ENCODE measurements around the gene C9orf43. TPM values are rescaled to one million over a fixed set of nuclear protein-coding genes. Genes with fewer than 3 reads are reported as not detected.

C9orf43 gene
- polyA plus RNA-seq, 2 of the 4 experiments (the other 2 are of a cell fraction) = 0.50 to 1.0 TPM

DNA sequence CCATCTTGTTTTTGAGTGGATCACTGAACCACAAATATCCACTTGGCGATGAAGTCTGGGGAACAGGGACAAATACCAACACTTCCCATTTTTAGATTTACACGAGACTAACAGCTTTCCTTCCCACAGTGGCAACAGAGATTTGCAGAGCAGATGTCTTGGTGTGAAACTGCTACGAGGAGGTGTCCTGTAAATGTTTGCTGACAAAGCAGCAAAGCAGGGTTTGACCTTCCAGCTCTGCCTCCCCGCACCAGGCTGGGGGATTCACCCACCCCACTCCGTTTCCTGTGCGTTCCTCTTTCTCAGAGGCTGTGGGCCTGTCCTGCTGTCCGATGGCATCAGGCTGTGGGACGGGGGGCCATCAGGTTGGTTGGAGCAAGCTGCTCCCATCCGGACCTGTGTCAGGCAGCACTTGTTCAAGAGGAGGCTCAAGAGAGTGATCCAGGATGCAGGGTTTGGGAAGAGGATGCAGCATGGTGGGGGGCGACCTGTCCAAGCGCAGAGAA lies 52.3 kb downstream of the C9orf43 start:
- DNase-seq (ENCODE audit: low read depth in 1 of 2, low spot score in 1 of 2) (no peak), ATAC-seq (peak in 1 of 2 experiments; percentile 6; a peak in 2 of 6 replicates), FAIRE-seq (no peak)
- TF ChIP-seq ESRRA (IDR thresholded peaks at IDR 0.05; ENCODE audit: borderline replicate concordance, low read length) (no peak), RARB (CRISPR knock-in tag; IDR thresholded peaks at IDR 0.05) (no peak), CBX8 (IDR thresholded peaks at IDR 0.05) (no peak), HEYL (CRISPR knock-in tag; IDR thresholded peaks at IDR 0.05) (no peak), NPAS2 (CRISPR knock-in tag; IDR thresholded peaks at IDR 0.05; ENCODE audit: borderline replicate concordance) (no peak), CHD4 (IDR thresholded peaks at IDR 0.05; ENCODE audit: borderline replicate concordance) (no peak), ZNF302 (CRISPR knock-in tag; IDR thresholded peaks at IDR 0.05) (no peak), ZFP36 (IDR thresholded peaks at IDR 0.05; ENCODE audit: borderline replicate concordance, partially characterized antibody) (no peak), FOXS1 (CRISPR knock-in tag; IDR thresholded peaks at IDR 0.05) (no peak), JUN (IDR thresholded peaks at IDR 0.05) (no peak), RCOR1 (IDR thresholded peaks at IDR 0.05; ENCODE audit: low read depth, low read length) (no peak)
- TF ChIP-seq, protein P1, sequence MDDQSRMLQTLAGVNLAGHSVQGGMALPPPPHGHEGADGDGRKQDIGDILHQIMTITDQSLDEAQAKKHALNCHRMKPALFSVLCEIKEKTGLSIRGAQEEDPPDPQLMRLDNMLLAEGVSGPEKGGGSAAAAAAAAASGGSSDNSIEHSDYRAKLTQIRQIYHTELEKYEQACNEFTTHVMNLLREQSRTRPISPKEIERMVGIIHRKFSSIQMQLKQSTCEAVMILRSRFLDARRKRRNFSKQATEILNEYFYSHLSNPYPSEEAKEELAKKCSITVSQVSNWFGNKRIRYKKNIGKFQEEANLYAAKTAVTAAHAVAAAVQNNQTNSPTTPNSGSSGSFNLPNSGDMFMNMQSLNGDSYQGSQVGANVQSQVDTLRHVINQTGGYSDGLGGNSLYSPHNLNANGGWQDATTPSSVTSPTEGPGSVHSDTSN (IDR thresholded peaks at IDR 0.05) = no peak
- TF ChIP-seq, protein P2, sequence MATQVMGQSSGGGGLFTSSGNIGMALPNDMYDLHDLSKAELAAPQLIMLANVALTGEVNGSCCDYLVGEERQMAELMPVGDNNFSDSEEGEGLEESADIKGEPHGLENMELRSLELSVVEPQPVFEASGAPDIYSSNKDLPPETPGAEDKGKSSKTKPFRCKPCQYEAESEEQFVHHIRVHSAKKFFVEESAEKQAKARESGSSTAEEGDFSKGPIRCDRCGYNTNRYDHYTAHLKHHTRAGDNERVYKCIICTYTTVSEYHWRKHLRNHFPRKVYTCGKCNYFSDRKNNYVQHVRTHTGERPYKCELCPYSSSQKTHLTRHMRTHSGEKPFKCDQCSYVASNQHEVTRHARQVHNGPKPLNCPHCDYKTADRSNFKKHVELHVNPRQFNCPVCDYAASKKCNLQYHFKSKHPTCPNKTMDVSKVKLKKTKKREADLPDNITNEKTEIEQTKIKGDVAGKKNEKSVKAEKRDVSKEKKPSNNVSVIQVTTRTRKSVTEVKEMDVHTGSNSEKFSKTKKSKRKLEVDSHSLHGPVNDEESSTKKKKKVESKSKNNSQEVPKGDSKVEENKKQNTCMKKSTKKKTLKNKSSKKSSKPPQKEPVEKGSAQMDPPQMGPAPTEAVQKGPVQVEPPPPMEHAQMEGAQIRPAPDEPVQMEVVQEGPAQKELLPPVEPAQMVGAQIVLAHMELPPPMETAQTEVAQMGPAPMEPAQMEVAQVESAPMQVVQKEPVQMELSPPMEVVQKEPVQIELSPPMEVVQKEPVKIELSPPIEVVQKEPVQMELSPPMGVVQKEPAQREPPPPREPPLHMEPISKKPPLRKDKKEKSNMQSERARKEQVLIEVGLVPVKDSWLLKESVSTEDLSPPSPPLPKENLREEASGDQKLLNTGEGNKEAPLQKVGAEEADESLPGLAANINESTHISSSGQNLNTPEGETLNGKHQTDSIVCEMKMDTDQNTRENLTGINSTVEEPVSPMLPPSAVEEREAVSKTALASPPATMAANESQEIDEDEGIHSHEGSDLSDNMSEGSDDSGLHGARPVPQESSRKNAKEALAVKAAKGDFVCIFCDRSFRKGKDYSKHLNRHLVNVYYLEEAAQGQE (IDR thresholded peaks at IDR 0.05) = no peak
- TF ChIP-seq, protein P3, sequence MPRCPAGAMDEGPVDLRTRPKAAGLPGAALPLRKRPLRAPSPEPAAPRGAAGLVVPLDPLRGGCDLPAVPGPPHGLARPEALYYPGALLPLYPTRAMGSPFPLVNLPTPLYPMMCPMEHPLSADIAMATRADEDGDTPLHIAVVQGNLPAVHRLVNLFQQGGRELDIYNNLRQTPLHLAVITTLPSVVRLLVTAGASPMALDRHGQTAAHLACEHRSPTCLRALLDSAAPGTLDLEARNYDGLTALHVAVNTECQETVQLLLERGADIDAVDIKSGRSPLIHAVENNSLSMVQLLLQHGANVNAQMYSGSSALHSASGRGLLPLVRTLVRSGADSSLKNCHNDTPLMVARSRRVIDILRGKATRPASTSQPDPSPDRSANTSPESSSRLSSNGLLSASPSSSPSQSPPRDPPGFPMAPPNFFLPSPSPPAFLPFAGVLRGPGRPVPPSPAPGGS (IDR thresholded peaks at IDR 0.05) = no peak
- TF ChIP-seq, protein P4, sequence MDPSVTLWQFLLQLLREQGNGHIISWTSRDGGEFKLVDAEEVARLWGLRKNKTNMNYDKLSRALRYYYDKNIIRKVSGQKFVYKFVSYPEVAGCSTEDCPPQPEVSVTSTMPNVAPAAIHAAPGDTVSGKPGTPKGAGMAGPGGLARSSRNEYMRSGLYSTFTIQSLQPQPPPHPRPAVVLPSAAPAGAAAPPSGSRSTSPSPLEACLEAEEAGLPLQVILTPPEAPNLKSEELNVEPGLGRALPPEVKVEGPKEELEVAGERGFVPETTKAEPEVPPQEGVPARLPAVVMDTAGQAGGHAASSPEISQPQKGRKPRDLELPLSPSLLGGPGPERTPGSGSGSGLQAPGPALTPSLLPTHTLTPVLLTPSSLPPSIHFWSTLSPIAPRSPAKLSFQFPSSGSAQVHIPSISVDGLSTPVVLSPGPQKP (IDR thresholded peaks at IDR 0.05; ENCODE audit: low read depth, low read length) = no peak
- Histone ChIP-seq H3K27ac (peak overlapping the region; percentile 77 to 89), H3K4me1 (peaks cover 24% of the 10 kb centered on the region), H3K9me3 (no peaks in the 10 kb centered on the region), H3K4me3 (peak overlapping the region; percentile 69), H3K4me2 (peak overlapping the region; percentile 88)
- ChIA-PET CTCF (interaction anchor here (0.6 to 5.4 kb wide), 12 partner anchors 11 to 960 kb away, joined by 3 to 31 read pairs (median 5); no protein-coding TSS in a partner anchor), POLR2A (interaction anchor here (0.6 to 0.7 kb wide), 2 partner anchors 52 to 213 kb away, joined by 3 read pairs; partner anchors contain the start of genes C9orf43 and POLE3)
- WGBS (ENCODE audit: missing lambda C conversion rate) = 91% methylated on average over 11 of the region's 11 CpGs

DNA sequence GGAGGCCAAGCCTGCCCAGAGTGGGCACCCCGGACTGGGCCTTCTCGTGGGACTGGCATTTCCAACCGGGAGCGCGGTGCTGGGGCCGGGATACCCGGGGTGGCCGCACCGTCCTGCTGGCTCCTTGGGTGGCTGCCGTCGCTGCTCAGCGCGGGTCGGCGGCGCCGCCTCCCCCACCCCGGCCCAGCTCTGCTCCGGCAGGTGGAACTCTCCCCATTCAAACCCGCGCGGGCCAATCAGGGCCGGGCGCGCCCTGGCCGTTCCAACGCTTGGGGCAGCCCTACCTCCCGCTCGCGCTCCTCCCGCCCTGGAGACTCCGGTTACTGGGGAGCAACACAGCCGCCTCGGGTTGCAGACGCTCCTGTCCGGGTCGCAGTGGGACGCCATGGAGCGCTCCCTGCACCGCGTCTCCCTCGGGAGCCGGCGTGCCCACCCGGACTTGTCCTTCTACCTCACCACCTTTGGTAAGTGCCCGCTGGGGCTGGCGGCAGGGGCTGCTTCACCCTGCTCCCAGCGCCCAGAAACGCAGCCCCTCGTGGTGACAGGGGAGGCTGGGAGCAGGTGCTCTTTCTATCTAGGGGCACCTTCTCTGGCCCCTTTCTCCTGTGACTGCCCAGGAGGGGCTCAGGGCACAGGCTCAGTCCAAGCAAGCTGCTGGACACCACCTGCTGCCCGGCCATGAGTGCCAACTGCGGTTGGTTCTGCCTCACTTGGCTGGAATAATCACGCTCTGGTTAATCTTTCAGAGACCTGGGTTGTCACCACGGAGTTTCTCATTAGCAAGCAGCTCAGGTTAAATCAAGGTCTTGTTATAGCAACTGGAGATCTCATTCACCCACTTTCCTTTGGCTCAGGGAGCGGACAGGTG lies 53.1 kb downstream of the C9orf43 start, which contains the start of gene RGS3:
TSS of gene RGS3 (plus strand) at position 310 of the 868 bp plus-strand sequence. CDS start at position 386, 76 bp downstream.
- TF ChIP-seq, protein P3 (IDR thresholded peaks at IDR 0.05) = no peak
- TF ChIP-seq HOXB5 (CRISPR knock-in tag; IDR thresholded peaks at IDR 0.05) = 0 out of 2 replicates have a peak, but pooled peaks have one; percentile 32
- no peak for TF ChIP-seq NR3C1 (IDR thresholded peaks at IDR 0.05)
- TF ChIP-seq, protein P5, sequence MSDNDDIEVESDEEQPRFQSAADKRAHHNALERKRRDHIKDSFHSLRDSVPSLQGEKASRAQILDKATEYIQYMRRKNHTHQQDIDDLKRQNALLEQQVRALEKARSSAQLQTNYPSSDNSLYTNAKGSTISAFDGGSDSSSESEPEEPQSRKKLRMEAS (IDR thresholded peaks at IDR 0.05) = peak; percentile 77
- TF ChIP-seq RAD21 (conservative IDR thresholded peaks at IDR 0.05 in 1 of 2, IDR thresholded peaks at IDR 0.05 in 1 of 2) = 0 out of 5 replicates have a peak, but pooled peaks of 1 of the 2 experiments have one; percentile 11
- TF ChIP-seq, protein P6, sequence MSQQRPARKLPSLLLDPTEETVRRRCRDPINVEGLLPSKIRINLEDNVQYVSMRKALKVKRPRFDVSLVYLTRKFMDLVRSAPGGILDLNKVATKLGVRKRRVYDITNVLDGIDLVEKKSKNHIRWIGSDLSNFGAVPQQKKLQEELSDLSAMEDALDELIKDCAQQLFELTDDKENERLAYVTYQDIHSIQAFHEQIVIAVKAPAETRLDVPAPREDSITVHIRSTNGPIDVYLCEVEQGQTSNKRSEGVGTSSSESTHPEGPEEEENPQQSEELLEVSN (IDR thresholded peaks at IDR 0.05; ENCODE audit: borderline replicate concordance, low read depth) = peak; percentile 86
- TF ChIP-seq GATA3 (IDR thresholded peaks at IDR 0.05; ENCODE audit: borderline replicate concordance) = no peak
- 4% methylated on average over 12 of the region's 55 CpGs for WGBS (ENCODE audit: missing lambda C conversion rate)
- FAIRE-seq = no peak
- Histone ChIP-seq H3K4me3 (peak within 1 kb of the TSS; percentile 69), H3K4me2 (peak within 1 kb of the TSS; percentile 88), H3K27ac (peak within 1 kb of the TSS; percentile 77 to 89), H3K9me3 (no peaks in the 10 kb centered on the region), H3K4me1 (peaks cover 25% of the 10 kb centered on the region)
- POLR2A ChIA-PET = interaction anchor here (0.6 to 0.7 kb wide), 3 partner anchors 53 to 276 kb away, joined by 3 to 4 read pairs (median 3); partner anchors contain the start of genes C9orf43 and POLE3
- DNase-seq (ENCODE audit: low read depth in 1 of 2, low spot score in 1 of 2) = peak; percentile 68 to 83
- ATAC-seq = peak; percentile 96 to 97
- CTCF ChIA-PET = interaction anchor here (1.1 to 5.4 kb wide), 14 partner anchors 10 to 195 kb away, joined by 3 to 31 read pairs (median 5); no protein-coding TSS in a partner anchor

Data from A549 (cell line).